GM19463 (cell line): Measurements from ENCODE around the gene UGT1A6.
"Not testable (repeated sequence)": the region's sequence is repeated elsewhere in the genome, so short reads cannot be mapped to it uniquely, and the experiment has no call there.

Source experiments
- ATAC-seq: cut with Tn5 transposase; IDR thresholded peaks from one replicate; pipeline ENCODE4 v1.9.1; 2021; ENCODE audit warnings: mild to moderate bottlenecking, moderate library complexity; ENCODE audit not compliant: unreplicated experiment

UGT1A6 gene

GRCh38 chr2:233684640-233685039, 8.1 kb upstream of the UGT1A6 start:
- no peak for ATAC-seq

DNA sequence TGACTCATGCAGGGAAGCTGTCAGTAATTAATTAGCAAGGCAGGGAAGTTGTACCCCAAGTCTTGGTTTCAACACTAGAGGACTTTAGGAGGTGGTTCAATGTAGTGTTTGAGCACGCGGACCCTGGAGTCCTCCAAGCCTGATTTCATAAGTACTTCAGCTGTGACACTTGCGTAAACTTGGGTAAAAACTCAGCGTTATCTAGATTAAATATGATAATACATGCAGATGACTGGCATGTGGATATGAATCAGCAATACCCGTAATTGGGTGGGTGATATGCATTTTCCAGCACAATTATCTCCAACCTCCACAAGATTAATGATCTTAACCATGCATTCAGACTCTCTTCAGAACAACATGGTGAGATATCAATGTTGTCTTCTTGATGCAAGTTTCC, 5.8 kb upstream of the UGT1A6 start:
- no peak for ATAC-seq

DNA sequence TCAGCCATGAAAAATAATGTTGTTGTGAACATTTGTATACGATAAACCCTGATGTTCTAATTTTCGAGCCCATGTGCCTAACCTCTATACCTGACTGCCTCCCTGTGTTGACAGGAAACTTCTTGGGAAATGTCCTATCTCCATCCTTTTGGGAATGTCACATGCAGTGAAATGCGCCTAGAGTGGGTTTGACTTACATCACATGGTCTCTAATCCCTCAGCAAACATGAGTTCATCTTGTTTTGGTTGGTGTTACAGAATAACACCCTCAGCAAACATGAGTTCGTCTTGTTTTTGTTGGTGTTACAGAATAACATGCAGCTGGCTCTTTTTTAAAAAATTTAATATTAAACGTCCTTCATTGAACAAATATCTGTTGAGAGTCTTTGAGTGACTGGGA, 4.3 kb upstream of the UGT1A6 start:
- ATAC-seq = no peak

DNA sequence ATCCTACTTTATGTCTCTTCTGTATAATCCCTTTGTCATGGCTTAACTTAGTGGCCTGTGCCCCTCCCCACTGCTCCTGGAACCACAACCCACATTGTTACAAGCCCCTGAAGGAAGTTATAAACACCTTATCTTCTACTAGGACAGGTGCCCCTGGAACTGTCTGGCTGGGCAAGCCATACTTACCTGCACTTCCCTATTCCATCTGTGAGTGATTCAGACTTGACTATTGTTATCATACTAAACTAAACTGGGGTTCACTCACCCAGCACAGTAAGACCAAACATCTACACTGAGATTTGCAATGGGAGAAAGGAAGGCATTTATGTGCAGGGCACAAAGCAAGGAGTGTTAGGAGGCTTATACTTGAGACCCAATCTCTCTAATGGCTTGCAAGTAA, 3.7 kb upstream of the UGT1A6 start:
- no peak for ATAC-seq

- ATAC-seq = no peak
These were observed 3.2 kb upstream of the UGT1A6 start for GRCh38 chr2:233689501-233689900.

- ATAC-seq = no peak
These were observed 2.2 kb upstream of the UGT1A6 start for GRCh38 chr2:233690444-233690843.

- no peak for ATAC-seq
These were observed 952 bp upstream of the UGT1A6 start for GRCh38 chr2:233691443-233692433.

DNA sequence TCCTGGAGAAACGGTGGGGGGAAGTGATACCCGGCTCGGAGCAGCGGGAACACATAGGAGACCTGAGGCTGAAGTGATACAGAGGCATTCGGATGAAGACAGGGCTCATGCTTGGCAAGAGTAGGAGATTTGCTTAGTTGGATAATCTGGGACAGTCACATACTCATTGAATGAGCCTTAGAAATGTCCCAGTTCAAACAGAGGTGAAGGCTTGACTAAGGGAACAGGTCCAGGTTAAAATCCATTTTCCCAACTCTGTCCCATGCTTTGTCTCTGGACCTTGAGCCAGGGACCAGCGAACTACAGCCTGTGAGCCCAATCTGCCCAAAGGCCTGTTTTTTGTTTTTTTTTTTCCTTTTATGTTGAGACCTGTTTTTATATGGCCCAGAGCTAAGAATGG, 1.3 kb downstream of the UGT1A6 start:
- no peak for ATAC-seq

DNA sequence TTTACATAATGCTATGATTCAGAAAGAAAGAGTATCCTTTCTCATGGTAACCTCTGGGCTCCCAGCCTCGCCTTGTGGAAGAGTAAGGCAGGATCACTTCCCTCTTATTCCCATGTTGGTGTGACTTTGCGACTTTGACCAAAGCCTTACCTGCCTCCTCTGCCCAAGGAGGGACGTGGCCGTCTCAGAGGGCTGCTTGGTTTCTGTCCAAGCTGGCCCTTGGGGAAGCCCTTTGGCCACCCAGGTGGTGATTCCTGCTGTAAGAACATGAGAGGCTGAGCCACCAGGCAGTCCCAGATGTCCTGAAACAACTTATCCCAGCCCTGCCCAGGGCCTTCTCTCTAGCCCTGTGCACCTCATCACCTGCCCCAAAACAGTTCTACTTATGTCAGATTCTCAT, 6.0 kb downstream of the UGT1A6 start:
- no peak for ATAC-seq

DNA sequence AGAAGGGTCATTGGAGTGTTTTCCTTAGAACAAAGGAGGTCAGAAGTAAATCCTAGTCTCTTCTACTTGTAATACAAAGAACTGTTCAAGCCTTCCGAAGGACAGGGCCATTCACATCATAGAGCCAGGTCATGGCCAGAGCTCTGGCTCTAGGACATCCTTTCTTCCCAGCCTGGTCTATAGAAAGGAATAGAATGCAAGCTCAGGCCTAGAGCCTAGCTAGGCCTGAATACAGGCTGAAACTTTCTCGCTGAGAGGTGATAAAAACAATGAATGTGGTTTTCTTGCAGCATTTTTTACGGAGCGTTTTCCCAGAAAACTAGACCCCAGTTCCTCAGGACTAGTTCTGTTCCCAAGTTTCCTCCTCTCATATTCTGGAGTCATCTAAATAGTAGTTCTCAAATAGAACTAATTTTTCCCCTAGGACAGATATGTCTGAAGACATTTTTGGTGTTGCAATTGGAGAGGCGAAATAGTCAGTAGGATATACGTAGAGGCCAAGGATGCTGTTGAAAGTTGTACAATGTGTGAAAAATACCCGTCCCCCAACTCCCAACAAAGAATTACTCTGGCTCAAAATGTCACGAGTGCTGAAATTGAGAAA, 6.8 kb downstream of the UGT1A6 start:
- no peak for ATAC-seq

- ATAC-seq = no peak
These were observed 7.4 kb downstream of the UGT1A6 start for GRCh38 chr2:233700028-233700635.

DNA sequence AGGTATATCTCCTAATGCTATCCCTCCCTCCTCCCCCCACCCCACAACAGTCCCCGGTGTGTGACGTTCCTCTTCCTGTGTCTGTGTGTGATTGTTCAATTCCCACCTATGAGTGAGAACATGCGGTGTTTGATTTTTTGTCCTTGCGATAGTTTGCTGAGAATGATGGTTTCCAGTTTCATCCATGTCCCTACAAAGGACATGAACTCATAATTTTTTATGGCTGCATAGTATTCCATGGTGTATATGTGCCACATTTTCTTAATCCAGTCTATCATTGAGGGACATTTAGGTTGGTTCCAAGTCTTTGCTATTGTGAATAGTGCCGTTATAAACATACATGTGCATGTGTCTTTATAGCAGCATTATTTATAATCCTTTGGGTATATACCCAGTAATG, 8.2 kb downstream of the UGT1A6 start:
- ATAC-seq = not testable (repeated sequence)

DNA sequence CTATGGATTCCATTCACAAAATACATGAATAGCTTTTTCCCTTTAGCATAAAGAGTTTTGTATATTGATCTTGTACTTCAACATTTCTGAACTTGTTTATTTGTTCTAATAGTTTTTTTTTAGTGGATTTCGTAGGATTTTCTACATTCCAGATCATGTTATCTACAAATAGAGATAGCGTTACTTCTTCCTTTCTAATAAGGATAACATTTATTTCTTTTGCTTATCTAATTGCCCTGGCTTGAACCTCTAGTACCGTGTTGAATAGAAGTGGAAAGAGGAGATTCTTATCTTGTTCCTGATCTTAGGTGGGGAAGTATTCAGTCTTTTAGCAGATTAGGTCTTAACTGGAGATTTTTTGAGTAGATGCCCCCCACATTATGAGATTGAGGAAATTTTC, 9.5 kb downstream of the UGT1A6 start:
- no peak for ATAC-seq

DNA sequence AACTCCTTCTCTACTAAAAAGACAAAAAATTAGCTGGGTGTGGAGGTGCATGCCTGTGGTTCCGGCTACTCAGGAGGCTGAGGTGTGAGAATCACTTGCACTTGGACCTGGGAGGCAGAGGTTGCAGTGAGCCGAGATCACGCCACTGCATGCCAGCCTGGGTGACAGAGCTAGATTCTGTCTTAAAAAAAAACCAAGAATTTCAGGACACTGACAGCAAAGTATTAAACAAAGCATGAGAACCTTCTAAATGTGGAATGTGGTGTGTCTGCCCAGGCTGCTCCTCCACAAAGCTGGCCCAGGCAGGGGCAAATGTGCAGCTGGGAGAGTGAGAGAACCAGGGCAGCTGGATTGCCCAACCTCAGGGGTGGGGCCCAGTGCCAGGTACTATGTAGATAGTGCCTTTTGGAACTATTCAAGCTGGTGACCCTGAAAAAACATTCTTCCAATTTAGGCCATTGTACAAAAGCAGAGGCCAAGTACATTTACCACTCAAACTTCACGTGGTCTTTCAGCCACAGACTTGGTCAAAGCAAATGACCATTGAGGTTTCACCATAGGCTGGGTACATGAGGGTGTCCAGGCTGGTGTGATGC, 13.3 kb downstream of the UGT1A6 start:
- ATAC-seq = no peak

GRCh38 chr2:233706720-233707119, 14.0 kb downstream of the UGT1A6 start:
- ATAC-seq = no peak

- no peak for ATAC-seq
These were observed 15.4 kb downstream of the UGT1A6 start for GRCh38 chr2:233707940-233708644.

DNA sequence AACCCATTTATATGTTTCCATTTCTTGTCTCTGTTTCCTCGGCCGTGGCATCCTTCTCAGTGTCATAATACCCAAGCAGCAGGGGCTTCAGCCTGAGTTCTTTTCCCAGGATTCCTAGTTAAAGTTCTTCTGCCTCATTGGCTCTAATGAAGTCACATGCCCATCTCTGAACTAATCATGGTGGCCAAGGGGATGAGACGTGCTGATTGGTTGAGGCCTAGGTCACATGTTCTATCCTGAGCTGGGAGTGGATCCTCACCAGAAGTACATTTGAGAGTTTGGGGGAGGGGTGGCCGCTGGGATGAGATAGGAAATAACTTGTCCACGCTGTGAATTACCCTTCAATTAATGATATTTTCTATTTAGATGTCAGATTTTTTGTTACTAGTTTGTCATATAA, 16.3 kb downstream of the UGT1A6 start:
- ATAC-seq = no peak

DNA sequence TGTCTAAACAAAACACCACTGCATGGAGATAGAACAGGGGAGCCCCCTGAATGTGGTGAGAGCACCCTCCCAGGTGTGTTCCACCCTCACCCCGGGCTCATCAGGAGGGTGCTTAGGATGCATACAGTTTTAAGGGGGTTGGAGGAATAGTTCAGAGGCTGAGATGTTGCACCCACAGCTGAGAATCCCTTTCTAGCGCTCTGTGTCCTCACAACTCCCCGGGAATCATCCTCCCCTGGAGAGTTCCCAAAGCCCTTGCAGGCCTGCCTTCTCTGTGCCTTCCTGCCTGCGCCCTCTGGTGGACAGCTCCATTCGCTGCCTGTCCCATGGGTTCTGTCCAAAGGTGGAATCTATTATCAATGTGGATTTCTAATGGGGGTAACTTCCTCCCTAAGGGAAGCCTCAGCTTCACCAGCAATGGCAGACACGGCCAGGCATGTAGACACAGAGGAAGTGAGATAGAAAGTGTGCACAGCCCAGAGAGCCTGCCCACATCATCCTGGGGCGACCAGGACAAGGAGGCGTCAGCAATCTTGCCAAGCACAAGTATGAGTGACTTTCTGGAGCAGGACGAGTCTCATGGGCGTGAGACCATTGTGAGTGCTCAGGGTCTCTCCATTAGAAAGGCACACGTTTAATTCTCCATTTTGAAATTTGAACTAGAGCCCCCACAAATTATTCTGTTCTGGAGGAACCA, 18.8 kb downstream of the UGT1A6 start:
- no peak for ATAC-seq

DNA sequence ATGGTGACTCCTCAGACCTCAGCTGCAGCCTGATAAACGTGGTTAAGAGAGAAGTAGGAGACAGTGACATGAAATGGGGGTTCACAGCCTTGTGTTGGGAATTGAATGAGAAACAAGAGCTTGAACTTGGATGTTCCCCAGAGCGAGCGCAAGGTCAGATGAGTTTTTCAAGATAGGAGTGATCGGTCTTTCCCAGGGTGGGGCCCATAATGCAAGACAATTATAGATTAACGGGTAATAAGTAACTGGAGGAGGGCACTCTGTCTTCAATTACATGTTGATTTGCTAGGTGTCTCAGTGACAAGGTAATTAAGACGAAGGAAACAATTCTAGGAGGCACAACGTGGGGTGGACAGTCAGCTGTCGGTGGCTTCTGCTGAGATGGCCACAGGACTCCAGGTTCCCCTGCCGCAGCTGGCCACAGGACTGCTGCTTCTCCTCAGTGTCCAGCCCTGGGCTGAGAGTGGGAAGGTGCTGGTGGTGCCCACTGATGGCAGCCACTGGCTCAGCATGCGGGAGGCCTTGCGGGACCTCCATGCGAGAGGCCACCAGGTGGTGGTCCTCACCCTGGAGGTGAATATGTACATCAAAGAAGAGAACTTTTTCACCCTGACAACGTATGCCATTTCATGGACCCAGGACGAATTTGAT, 20.0 kb downstream of the UGT1A6 start, which contains the start of gene UGT1A5:
TSS of gene UGT1A5 (plus strand) at position 297 of the 651 bp plus-strand sequence. CDS start at position 382, 85 bp downstream.
- ATAC-seq = no peak

DNA sequence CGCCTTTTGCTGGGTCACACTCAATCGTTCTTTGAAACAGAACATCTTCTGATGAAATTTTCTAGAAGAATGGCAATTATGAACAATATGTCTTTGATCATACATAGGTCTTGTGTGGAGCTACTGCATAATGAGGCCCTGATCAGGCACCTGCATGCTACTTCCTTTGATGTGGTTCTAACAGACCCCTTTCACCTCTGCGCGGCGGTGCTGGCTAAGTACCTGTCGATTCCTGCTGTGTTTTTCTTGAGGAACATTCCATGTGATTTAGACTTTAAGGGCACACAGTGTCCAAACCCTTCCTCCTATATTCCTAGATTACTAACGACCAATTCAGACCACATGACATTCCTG, 20.5 kb downstream of the UGT1A6 start:
- ATAC-seq = no peak
